CD4-positive, alpha-beta T cell (primary cell): Measurements from ENCODE around the gene ADA. TPM values are rescaled to one million over a fixed set of nuclear protein-coding genes. Genes with fewer than 3 reads are reported as not detected.
A peak's percentile ranks its signal among the peaks of the same experiment; 100 is the strongest.

ENCODE experiments used
- ATAC-seq: fragments of 200-7000 bp; cut with Tn5 transposase; one replicate; pipeline ENCODE4 v1.10.0; 2022; ENCODE audit warnings: mild to moderate bottlenecking; ENCODE audit not compliant: poor library complexity
- CTCF ChIA-PET: fragments of 350-600 bp; sonication (Branson Sonifier 250); formaldehyde crosslinking; loops from one replicate; lab custom pipeline; 2021; ENCODE audit warnings: antibody characterized with exemption, inconsistent platforms; lab: Charles Lee
- POLR2A ChIA-PET: fragments of 350-600 bp; sonication (Branson Sonifier 250); formaldehyde crosslinking; loops from one replicate; lab custom pipeline; 2021; ENCODE audit warnings: antibody characterized with exemption, inconsistent platforms; lab: Charles Lee
- DNase-seq, 14 experiments: peaks; one replicate each; pipeline ENCODE4 v3.0.0-alpha.2; 2013 to 2020; ENCODE audit warnings: mixed read lengths in 2 of 14
- H3K27ac ChIP-seq, 2 donors: one replicate each; pipeline versions ENCODE4 v1.5.1 to v1.7.0; 2013; ENCODE audit warnings: low read length in 2 of 2, low read depth in 1 of 2, mild to moderate bottlenecking in 1 of 2
- H3K27me3 ChIP-seq, 2 experiments: 1 replicate in 1 of 2; 2 replicates in 1 of 2; pipeline versions ENCODE4 v1.6.1 to v1.7.0; 2013; ENCODE audit warnings: low read length in 2 of 2, control low read depth in 1 of 2, mild to moderate bottlenecking in 1 of 2, moderate library complexity in 1 of 2; ENCODE audit not compliant: insufficient read depth in 2 of 2, control insufficient read depth in 1 of 2
- H3K36me3 ChIP-seq: one replicate; pipeline ENCODE4 v1.6.1; 2013; ENCODE audit warnings: low read length, control low read depth; ENCODE audit not compliant: insufficient read depth
- H3K4me1 ChIP-seq: one replicate; pipeline ENCODE4 v1.6.1; 2013; ENCODE audit warnings: low read length, control low read depth; ENCODE audit not compliant: insufficient read depth
- H3K4me3 ChIP-seq: one replicate; pipeline ENCODE4 v1.5.1; 2013; ENCODE audit warnings: mild to moderate bottlenecking, low read length, moderate library complexity
- H3K9me3 ChIP-seq, 2 experiments: 1 replicate in 1 of 2; 2 replicates in 1 of 2; pipeline versions ENCODE4 v1.6.1 to v1.7.0; 2013; ENCODE audit warnings: low read length in 2 of 2, mild to moderate bottlenecking in 2 of 2, control low read depth in 1 of 2, moderate library complexity in 1 of 2; ENCODE audit not compliant: control insufficient read depth in 1 of 2, insufficient read depth in 1 of 2
- H3K27ac Mint-ChIP-seq: one replicate; pipeline ENCODE4 v1.8.0; 2020; ENCODE audit warnings: mixed read lengths
- H3K27me3 Mint-ChIP-seq: one replicate; pipeline ENCODE4 v1.8.0; 2021; ENCODE audit warnings: mixed read lengths
- H3K36me3 Mint-ChIP-seq: one replicate; pipeline ENCODE4 v1.8.0; 2021; ENCODE audit warnings: low read depth, mixed read lengths
- H3K4me1 Mint-ChIP-seq: one replicate; pipeline ENCODE4 v1.8.0; 2021; ENCODE audit warnings: low read depth, mixed read lengths
- H3K4me3 Mint-ChIP-seq: one replicate; pipeline ENCODE4 v1.8.0; 2020; ENCODE audit warnings: mild to moderate bottlenecking, mixed read lengths
- H3K9me3 Mint-ChIP-seq: one replicate; pipeline ENCODE4 v1.8.0; 2020; ENCODE audit warnings: mixed read lengths
- CTCF ChIP-seq: fragments of 200-600 bp; IDR thresholded peaks from one replicate; pipeline ENCODE4 v1.8.0; 2022; ENCODE audit warnings: antibody characterized with exemption, mild to moderate bottlenecking
- intact Hi-C, 2 experiments: fragments of 100-400 bp; cut with DNase I in 1 of 2; cut with micrococcal nuclease in 1 of 2; formaldehyde crosslinking; loops; one replicate each; pipeline versions ENCODE4 v1.15.1 to v1.9.0; 2023 to 2025; cut with DNase I, micrococcal nuclease
- total RNA-seq, 174 experiments: library from RNA in 2 of 174; stranded (reverse) in 2 of 174; gene quantifications; one replicate each; pipeline ENCODE4 v1.2.3 and lab custom pipeline; 2021 to 2026

Gene ADA
- total RNA-seq, 2 experiments from 2014 or later = 31.7 to 32.8 TPM

GRCh38 chr20:44683263-44684046, 32.0 kb upstream of the ADA start:
- Histone ChIP-seq H3K36me3 (no peaks in the 10 kb centered on the region), H3K9me3 (no peaks in the 10 kb centered on the region), H3K4me1 (peaks cover 5% of the 10 kb centered on the region), H3K4me3 (no peak overlapping the region), H3K27ac (no peak overlapping the region), H3K27me3 (no peaks in the 10 kb centered on the region)
- ChIA-PET CTCF (interaction anchor here (0.6 to 3.3 kb wide), 19 partner anchors 9 to 473 kb away, joined by 3 to 24 read pairs (median 5); partner anchors contain the start of genes ADA, OSER1 and TTPAL), POLR2A (interaction anchor here (0.6 to 1.5 kb wide), 9 partner anchors 11 to 297 kb away, joined by 3 to 9 read pairs (median 4); no protein-coding TSS in a partner anchor)
- TF ChIP-seq CTCF = peak; percentile 58
- H3K36me3 Mint-ChIP-seq = no peaks in the 10 kb centered on the region
- intact Hi-C loops = loop anchor here (1.0 to 5.0 kb wide), 3 partner anchors 36 to 184 kb away; no protein-coding TSS in a partner anchor
- DNase-seq = peak in 12 of 14 experiments; percentile 20 to 81 (median 52)
- no peaks in the 10 kb centered on the region for H3K9me3 Mint-ChIP-seq
- no peak overlapping the region for H3K4me3 Mint-ChIP-seq
- H3K27ac Mint-ChIP-seq = no peak overlapping the region
- H3K27me3 Mint-ChIP-seq = no peaks in the 10 kb centered on the region
- ATAC-seq = peak; percentile 76
- peaks cover 15% of the 10 kb centered on the region for H3K4me1 Mint-ChIP-seq

- POLR2A ChIA-PET = interaction anchor here (1.2 to 1.3 kb wide), 2 partner anchors 63 to 188 kb away, joined by 3 to 4 read pairs; no protein-coding TSS in a partner anchor
- CTCF ChIA-PET = no interaction called here
- Histone ChIP-seq H3K4me1 (peaks cover 5% of the 10 kb centered on the region), H3K9me3 (no peaks in the 10 kb centered on the region), H3K36me3 (no peaks in the 10 kb centered on the region), H3K27ac (no peak overlapping the region), H3K4me3 (no peak overlapping the region), H3K27me3 (no peaks in the 10 kb centered on the region)
- Mint-ChIP-seq H3K27me3 (no peaks in the 10 kb centered on the region), H3K36me3 (no peaks in the 10 kb centered on the region), H3K4me3 (no peak overlapping the region), H3K27ac (no peak overlapping the region), H3K4me1 (peaks cover 15% of the 10 kb centered on the region), H3K9me3 (no peaks in the 10 kb centered on the region)
- no peak for ATAC-seq
- intact Hi-C loops = loop anchor here in 1 of 2 experiments (5.0 kb wide), 2 partner anchors 35 to 60 kb away; no protein-coding TSS in a partner anchor
- no peak for DNase-seq
- TF ChIP-seq CTCF = no peak
These were observed 30.5 kb upstream of the ADA start for GRCh38 chr20:44681796-44682566.

- ATAC-seq (no peak), DNase-seq (no peak)
- H3K27me3 Mint-ChIP-seq = no peaks in the 10 kb centered on the region
- no peaks in the 10 kb centered on the region for H3K9me3 ChIP-seq
- peaks cover 8% of the 10 kb centered on the region for H3K4me1 Mint-ChIP-seq
- ChIA-PET POLR2A (no interaction called here), CTCF (no interaction called here)
- no peaks in the 10 kb centered on the region for H3K27me3 ChIP-seq
- no peaks in the 10 kb centered on the region for H3K9me3 Mint-ChIP-seq
- H3K36me3 Mint-ChIP-seq = no peaks in the 10 kb centered on the region
- H3K36me3 ChIP-seq = no peaks in the 10 kb centered on the region
- no peak overlapping the region for H3K27ac ChIP-seq
- intact Hi-C loops = no loop called here
- TF ChIP-seq CTCF = no peak
- no peak overlapping the region for H3K27ac Mint-ChIP-seq
- H3K4me3 Mint-ChIP-seq = no peak overlapping the region
- H3K4me1 ChIP-seq = no peaks in the 10 kb centered on the region
- H3K4me3 ChIP-seq = no peak overlapping the region
These were observed 27.6 kb upstream of the ADA start for GRCh38 chr20:44678990-44679611.
